ENCODE results near the gene CCDC32.

The CCDC32 gene

DNA sequence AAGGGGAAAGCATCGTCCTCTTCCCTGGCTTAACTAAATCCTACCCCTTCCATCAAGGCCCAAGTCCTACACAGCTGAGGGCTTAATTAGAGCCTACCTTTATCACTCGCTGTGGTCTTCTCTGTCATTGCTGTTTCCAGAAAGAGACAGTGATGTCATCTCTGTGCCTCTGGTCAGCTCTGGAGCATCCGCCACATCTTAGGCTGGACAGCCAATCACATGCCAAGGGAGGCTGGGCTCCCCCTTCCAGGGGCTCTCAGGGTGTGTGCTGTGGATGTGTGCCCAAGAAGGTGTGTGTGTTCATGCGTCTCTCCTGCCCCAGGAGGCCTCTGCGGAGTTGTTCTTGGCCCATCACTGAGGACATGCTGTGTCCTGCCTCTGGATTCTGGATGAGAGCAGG lies 51.2 kb downstream of the CCDC32 start:
- no peak for TF ChIP-seq CTCF (IDR thresholded peaks at IDR 0.05; ENCODE audit: extremely low read depth, missing control alignments)

GRCh38 chr15:40512440-40512839 lies 52.4 kb downstream of the CCDC32 start:
- no peak for TF ChIP-seq CTCF (IDR thresholded peaks at IDR 0.05; ENCODE audit: extremely low read depth, missing control alignments)

More for the DNA sequence above, 51.2 kb downstream of the CCDC32 start:
- no peak for DNase-seq (ENCODE audit: low spot score)

GRCh38 chr15:40511472-40512133 lies 53.2 kb downstream of the CCDC32 start:
- TF ChIP-seq CTCF (IDR thresholded peaks at IDR 0.05; ENCODE audit: extremely low read depth, missing control alignments) = no peak

More at GRCh38 chr15:40512440-40512839, 52.4 kb downstream of the CCDC32 start:
- DNase-seq (ENCODE audit: low spot score) = no peak

DNA sequence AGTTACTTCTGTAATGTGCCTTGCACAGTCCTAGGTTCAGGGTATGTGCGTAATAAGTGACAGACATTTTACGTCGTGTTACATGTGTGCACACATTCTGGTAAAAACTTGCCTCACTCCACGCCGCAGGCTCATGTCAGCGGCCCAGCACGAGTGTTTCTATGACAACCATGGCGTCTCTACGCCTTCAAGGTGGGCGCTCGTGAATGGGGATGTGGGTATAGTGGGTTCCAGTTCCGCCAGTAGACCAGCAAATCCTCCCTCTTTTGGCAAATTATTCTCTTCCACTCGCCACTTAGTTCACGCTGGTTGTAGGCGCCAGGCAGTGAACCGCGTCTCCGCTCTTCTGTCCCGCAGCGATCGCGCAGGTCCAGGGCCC lies 53.8 kb downstream of the CCDC32 start:
- TF ChIP-seq CTCF (IDR thresholded peaks at IDR 0.05; ENCODE audit: extremely low read depth, missing control alignments) = no peak
- DNase-seq (ENCODE audit: low spot score) = peak; percentile 74

More at GRCh38 chr15:40511472-40512133, 53.2 kb downstream of the CCDC32 start:
- DNase-seq (ENCODE audit: low spot score) = peak; percentile 74

DNA sequence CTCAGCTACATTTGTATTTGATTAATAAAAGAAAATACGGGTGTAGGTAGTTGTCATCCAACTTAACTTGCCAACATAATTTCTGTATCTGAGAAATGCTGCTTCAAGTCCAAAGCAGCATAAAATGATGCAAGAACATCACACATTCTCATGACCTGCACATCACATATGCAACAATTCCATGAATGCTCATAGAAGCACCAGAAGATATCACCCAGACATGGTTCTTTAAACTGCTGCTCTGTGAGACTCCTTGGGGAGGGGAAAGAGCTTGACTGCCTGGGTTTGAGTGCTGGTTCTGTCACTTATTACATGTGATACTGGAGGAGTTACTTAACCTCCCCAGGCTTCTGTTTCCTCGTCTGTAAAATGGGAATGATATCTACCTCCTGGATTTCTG lies 54.6 kb downstream of the CCDC32 start:
- no peak for DNase-seq (ENCODE audit: low spot score)
- no peak for TF ChIP-seq CTCF (IDR thresholded peaks at IDR 0.05; ENCODE audit: extremely low read depth, missing control alignments)

DNA sequence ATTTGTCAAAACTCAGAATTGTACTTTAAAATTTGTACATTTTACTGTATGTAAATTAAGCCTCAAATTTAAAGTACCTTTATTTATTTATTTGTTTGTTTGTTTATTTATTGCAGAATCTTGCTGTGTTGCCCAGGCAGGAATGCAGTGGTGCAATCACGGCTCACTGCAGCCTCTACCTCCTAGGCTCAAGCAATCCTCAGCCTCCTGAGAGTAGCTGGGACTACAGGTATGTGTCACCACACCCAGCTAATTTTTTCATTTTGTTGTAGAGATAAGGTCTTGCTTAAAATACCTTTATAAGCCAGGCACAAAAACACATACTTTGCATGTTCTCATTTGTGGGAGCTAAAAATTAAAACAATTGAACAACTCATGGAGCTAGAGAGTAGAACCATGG lies 56.6 kb downstream of the CCDC32 start:
- no peak for TF ChIP-seq CTCF (IDR thresholded peaks at IDR 0.05; ENCODE audit: extremely low read depth, missing control alignments)
- no peak for DNase-seq (ENCODE audit: low spot score)

DNA sequence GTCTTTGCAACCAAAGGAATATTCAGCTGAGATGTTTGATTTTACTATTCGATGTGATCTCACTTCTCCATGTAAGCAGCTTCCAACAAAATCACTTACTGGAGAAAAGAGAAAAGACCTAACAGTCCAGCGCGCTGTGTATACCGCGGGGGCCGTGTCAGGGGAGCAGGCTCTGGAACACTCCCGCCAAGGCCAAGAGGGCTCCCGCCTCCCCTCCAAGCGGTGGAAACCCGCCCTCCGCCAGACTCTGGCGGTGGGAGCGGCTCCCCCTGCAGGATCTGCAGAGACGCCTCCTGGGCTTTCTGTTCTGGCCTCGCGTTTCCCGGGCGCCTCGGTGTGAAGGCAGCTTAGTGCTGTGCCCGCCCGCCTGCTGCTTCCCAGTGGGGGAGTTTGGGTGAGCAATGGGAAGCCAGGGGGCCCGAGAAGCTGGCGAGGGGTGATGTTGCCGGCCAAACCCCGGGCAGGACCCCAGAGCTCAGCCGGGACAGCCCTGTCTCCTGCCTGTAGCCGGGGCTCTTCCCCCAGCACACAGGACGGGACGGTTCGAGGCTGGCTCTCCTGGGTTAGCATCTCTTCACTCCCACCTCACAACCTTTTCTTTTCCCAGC lies 57.8 kb downstream of the CCDC32 start:
- peak; percentile 69 for TF ChIP-seq CTCF (IDR thresholded peaks at IDR 0.05; ENCODE audit: extremely low read depth, missing control alignments)
- DNase-seq (ENCODE audit: low spot score) = peak; percentile 84

Data from GM20000 (cell line).